Parathyroid adenoma (tissue), 2 donors: Measurements from ENCODE around the gene RGS10.

ENCODE experiments used
- H2AFZ ChIP-seq: fragments of 300-600 bp; sonication (generic); one replicate; pipeline ENCODE4 v1.7.0; 2017; ENCODE audit warnings: antibody characterized with exemption, mild to moderate bottlenecking
- H3K27ac ChIP-seq: fragments of 300-600 bp; sonication (generic); one replicate; pipeline ENCODE4 v1.7.0; 2017
- H3K27me3 ChIP-seq: fragments of 300-600 bp; sonication (generic); one replicate; pipeline ENCODE4 v1.7.0; 2017; ENCODE audit warnings: low read length; ENCODE audit not compliant: control insufficient read depth, insufficient read depth
- H3K36me3 ChIP-seq: fragments of 300-600 bp; sonication (generic); one replicate; pipeline ENCODE4 v1.7.0; 2017; ENCODE audit warnings: low read length; ENCODE audit not compliant: control insufficient read depth, insufficient read depth
- H3K4me1 ChIP-seq: fragments of 300-600 bp; sonication (generic); one replicate; pipeline ENCODE4 v1.7.0; 2017; ENCODE audit warnings: control low read depth
- H3K4me2 ChIP-seq: fragments of 300-600 bp; sonication (generic); one replicate; pipeline ENCODE4 v1.7.0; 2017; ENCODE audit warnings: low read length
- H3K4me3 ChIP-seq: fragments of 300-600 bp; sonication (generic); one replicate; pipeline ENCODE4 v1.7.0; 2017; ENCODE audit warnings: low read depth, low read length
- H3K79me2 ChIP-seq: fragments of 300-600 bp; sonication (generic); one replicate; pipeline ENCODE4 v1.7.0; 2017; ENCODE audit warnings: control low read depth
- H3K9ac ChIP-seq: fragments of 300-600 bp; sonication (generic); one replicate; pipeline ENCODE4 v1.7.0; 2017; ENCODE audit warnings: mild to moderate bottlenecking
- H3K9me3 ChIP-seq: fragments of 300-600 bp; sonication (generic); one replicate; pipeline ENCODE4 v1.7.0; 2017; ENCODE audit warnings: low read length; ENCODE audit not compliant: control insufficient read depth
- CTCF ChIP-seq: fragments of 300-600 bp; sonication (generic); IDR thresholded peaks from one replicate; pipeline ENCODE4 v1.7.0; 2017; ENCODE audit warnings: antibody characterized with exemption, mild to moderate bottlenecking
- donor health status: primary hyperparathyroidism.

Gene RGS10

GRCh38 chr10:119459681-119460340, 82.7 kb downstream of the RGS10 start:
- Histone ChIP-seq H3K4me1 (peaks cover 8% of the 10 kb centered on the region), H3K27me3 (no peaks in the 10 kb centered on the region), H3K36me3 (no peaks in the 10 kb centered on the region), H3K4me3 (no peak overlapping the region), H3K27ac (no peak overlapping the region), H3K9me3 (no peaks in the 10 kb centered on the region), H2AFZ (no peak overlapping the region), H3K79me2 (no peaks in the 10 kb centered on the region), H3K4me2 (no peak overlapping the region), H3K9ac (no peak overlapping the region)
- no peak for TF ChIP-seq CTCF

DNA sequence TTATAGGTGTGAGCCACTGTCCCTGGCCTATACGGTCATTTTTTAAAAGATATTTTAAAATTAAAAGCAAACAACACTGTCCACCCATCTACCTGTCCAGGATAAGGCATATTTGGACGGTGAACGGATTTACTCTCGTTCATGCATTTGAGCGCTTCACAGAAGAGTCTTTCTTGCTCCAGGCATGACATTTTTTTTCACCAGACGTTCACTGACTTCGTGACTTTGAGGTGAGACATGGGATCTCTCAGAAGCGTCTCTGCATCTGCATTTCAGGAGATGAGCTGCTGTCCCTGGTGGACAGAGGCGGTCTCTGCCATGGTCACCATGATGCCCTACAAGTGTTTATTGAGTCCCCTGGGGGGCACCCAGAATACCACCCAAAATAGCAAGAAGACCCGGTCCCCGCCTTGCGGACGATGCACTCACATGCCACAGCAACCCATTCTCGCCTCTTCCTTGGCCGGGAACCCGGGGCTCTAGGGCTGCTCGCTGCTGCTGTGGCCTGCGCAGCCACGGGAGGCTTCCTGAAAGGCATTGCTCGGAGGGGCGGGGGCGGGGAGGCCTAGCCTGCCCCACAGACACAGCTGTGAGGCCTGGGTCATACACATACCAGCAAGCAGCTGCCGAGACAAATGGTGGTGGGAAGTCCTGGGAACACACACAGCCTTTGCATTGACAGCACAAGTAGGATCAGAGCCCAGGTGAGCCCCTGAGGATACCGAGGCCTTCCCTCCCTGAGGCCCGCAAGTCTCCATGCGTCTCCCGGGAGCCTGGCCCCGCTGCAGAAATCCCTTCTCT, 84.4 kb downstream of the RGS10 start:
- no peak overlapping the region for H3K4me3 ChIP-seq
- no peak overlapping the region for H3K4me2 ChIP-seq
- H3K27me3 ChIP-seq = no peaks in the 10 kb centered on the region
- no peaks in the 10 kb centered on the region for H3K79me2 ChIP-seq
- no peak overlapping the region for H3K27ac ChIP-seq
- no peak for TF ChIP-seq CTCF
- H2AFZ ChIP-seq = no peak overlapping the region
- no peaks in the 10 kb centered on the region for H3K9me3 ChIP-seq
- H3K9ac ChIP-seq = no peak overlapping the region
- H3K36me3 ChIP-seq = no peaks in the 10 kb centered on the region
- peaks cover 8% of the 10 kb centered on the region for H3K4me1 ChIP-seq

GRCh38 chr10:119456435-119456810, 86.1 kb downstream of the RGS10 start:
- H3K27me3 ChIP-seq = no peaks in the 10 kb centered on the region
- H3K36me3 ChIP-seq = no peaks in the 10 kb centered on the region
- no peaks in the 10 kb centered on the region for H3K9me3 ChIP-seq
- no peak overlapping the region for H3K9ac ChIP-seq
- no peak overlapping the region for H2AFZ ChIP-seq
- H3K4me1 ChIP-seq = peaks cover 6% of the 10 kb centered on the region
- TF ChIP-seq CTCF = no peak
- no peak overlapping the region for H3K27ac ChIP-seq
- H3K4me3 ChIP-seq = no peak overlapping the region
- no peaks in the 10 kb centered on the region for H3K79me2 ChIP-seq
- H3K4me2 ChIP-seq = no peak overlapping the region

- Histone ChIP-seq H3K27ac (no peak overlapping the region), H3K9me3 (no peaks in the 10 kb centered on the region), H3K4me1 (peaks cover 1% of the 10 kb centered on the region), H3K27me3 (no peaks in the 10 kb centered on the region), H3K4me3 (no peak overlapping the region), H3K4me2 (no peak overlapping the region), H3K36me3 (no peaks in the 10 kb centered on the region), H3K79me2 (no peaks in the 10 kb centered on the region), H2AFZ (no peak overlapping the region), H3K9ac (no peak overlapping the region)
- no peak for TF ChIP-seq CTCF
These were observed 86.7 kb downstream of the RGS10 start for GRCh38 chr10:119455609-119456434.
